Pons (tissue), 1 donor: Measurements from ENCODE around the gene SDK1.

Source experiments
- DNase-seq: peaks from one replicate; pipeline ENCODE4 v3.0.0-alpha.2; 2016; ENCODE audit warnings: low spot score

The SDK1 gene

GRCh38 chr7:4136501-4137110 is 835.6 kb downstream of the SDK1 start:
- DNase-seq, result no peak

DNA sequence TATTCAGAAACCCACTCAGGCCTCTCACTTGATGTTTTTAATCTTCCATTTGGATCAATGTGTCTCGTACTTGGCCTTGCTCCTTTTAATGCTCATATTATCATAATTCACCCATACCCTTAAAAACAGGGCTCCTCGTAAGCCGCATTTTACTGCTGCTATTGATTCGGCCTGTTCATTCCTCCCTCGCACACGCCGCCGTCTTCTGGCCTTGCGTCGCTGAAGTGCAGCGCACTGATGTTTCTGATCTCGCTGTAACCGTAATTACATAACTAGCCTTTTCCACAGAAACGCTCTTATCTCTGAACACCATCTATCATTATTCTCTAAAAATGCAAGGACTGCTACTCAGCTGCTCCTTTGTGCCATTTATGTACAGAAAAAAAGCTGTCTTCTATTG is 836.5 kb downstream of the SDK1 start:
- DNase-seq, result no peak

DNA sequence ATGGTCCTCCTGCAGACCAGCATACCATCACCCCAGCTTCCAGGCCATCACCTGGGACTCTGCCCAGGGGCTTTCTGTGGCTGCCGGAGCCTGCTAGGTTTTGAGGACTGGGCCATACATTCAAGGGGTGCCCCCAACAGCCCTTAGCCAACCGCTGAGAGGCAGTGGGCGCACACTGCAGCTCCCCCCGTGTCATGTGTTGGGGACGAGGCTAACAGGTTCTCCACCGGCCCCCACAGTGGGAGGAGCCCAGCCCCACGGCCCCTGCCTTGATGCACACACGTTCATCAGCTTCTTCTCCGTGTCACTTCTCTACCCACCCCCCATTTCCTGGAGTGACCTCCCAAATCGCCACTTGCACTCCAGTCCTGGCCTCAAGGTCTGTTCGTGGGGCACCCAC is 837.8 kb downstream of the SDK1 start:
- DNase-seq, result no peak

DNA sequence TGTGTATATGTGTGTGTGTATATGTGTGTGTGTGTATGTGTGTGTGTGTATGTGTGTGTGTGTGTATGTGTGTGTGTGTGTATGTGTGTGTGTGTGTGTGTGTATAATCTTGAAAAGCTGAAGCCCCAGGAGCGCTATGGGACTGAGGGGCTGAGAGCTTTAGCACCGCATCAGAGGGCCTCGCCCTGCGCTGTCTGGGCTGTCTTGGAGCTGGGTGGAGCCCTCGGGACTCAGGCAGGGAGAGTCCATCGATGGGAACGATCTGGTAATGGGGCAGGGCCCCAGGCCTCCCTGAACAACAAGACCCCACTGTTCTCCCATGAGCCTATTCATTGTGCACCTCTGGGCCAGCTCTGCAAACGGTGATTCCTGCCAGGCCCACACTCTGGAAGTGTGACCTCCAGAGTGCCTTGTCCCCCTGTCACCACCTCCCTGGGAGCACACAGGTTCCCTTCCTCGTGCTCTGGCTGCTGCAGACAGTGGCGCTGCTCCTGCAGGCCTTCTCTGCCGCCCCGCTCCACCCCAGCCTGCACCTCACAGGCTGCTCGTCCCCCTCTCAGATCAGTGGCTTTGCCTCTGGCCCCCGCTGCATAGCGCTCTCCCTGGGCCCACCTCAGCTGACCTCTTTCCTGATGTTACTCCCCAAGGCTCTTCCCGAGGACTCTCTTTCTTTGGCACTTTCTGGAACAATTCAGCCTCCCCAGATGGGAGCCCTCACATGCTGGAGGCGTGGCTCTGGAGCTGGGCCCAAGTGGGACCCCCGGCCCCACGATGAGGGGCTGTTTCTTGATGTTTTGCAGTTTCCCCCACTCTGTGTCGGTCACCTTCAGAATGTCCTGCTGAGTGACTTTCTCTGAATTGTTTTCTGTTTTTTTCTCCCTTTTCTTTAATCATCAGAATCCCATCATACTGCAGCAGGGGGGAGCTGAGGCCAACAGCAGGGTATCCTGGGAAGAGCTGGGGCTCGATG is 838.9 kb downstream of the SDK1 start:
- no peak for DNase-seq

DNA sequence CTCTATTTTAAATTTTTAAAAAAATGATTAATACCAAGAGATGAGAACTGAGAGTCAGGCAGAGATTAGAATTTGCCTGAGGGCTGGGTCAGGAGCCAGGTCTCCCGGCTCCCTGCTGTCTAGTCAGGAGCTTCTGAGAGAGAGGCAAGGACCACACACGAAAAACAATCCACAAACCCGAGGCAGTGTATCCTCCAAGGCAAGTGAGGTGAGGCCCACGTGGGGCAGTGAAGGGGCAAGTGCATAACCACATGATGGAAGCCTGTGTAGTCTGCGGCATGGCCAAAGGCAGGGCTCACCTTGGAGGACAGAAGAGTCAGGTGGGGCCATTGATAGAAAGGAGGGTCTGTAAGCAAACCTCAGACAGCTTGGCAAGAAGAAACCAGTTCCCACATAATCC is 839.9 kb downstream of the SDK1 start:
- no peak for DNase-seq

GRCh38 chr7:4143006-4143405 is 842.0 kb downstream of the SDK1 start:
- DNase-seq, result no peak

- DNase-seq, result no peak
Observed at GRCh38 chr7:4143511-4144171, 842.6 kb downstream of the SDK1 start.

- DNase-seq, result no peak
Observed at GRCh38 chr7:4144172-4144701, 843.2 kb downstream of the SDK1 start.

DNA sequence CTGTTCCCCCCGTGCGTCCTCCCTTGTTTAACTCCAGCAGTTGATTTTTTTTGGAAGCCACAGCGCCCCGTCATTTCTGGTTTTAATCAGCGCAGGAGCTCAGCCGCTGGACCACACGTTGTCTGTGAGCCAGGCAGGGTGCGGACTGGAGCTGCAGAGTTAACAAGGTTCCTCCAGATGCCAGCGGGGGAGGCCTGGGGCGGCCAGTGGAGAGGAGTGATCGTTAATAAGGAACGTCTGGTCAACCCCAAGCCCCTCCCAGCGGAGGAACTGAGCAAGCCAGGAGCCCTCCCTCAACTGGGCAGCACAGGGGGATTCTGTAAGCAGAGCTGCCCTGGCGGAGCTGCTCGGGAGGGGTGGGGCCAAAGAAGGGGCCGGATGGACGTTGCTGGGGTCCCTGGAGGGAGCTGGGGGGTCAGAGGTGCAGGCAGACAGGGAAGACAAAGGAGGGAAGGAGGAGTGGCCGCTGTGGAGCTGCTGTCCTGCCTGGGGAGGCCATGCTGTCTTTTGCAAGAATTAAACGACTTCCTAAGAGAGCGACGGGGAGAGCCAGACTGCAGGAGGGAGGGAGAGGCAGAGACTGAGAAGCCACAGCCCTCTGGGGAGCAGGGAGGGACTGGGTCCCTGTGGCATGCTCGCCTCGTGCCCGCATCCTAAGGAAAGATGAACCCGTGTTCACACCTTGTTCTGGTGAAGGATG is 843.9 kb downstream of the SDK1 start:
- DNase-seq, result no peak

DNA sequence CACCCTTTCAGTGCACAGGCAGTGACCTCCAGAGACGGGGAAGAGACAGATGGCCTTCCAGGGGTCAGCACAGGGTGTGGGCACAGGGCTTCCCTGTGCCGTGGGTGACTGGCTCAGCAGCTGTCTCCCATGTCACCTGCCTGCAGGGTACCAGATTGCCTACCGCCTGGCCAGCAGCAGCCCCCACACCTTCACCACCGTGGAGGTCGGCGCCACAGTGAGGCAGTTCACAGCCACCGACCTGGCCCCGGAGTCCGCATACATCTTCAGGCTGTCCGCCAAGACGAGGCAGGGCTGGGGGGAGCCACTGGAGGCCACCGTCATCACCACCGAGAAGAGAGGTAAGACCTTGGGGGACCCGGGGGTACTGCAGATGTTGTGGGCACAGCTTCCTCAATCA is 844.5 kb downstream of the SDK1 start:
- DNase-seq, result no peak

DNA sequence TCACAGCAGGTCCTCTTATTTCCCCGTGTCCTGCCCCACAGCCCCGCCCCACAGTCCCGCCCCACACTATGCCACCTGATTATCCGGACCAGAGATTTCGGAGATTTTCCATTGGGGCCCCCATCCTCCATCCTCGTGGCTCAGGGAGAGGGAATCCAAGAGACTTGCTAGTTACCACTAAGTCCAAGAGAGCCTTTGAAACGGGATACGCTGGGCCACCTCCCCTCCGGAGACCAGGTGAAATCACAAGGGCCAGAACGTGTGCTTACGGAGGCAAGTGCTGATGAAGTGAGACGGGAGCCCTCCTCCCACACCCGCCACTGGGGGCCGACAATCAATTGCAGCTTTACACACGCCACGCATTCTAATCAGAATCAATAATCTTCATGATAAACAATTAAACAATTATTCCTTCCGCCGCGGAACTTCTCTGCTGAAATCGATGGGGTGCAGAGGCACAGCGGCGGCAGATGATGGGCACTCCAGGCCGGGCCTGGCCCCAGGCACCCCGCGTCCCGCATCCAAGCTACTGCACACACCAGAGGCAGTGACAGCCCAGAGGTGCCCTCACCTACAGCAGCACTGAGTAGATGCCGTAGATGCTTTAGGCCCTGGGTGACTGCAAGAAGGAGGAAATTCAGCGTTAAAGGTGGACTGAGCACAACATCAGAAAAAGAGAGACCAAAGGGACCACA is 847.0 kb downstream of the SDK1 start:
- no peak for DNase-seq

DNA sequence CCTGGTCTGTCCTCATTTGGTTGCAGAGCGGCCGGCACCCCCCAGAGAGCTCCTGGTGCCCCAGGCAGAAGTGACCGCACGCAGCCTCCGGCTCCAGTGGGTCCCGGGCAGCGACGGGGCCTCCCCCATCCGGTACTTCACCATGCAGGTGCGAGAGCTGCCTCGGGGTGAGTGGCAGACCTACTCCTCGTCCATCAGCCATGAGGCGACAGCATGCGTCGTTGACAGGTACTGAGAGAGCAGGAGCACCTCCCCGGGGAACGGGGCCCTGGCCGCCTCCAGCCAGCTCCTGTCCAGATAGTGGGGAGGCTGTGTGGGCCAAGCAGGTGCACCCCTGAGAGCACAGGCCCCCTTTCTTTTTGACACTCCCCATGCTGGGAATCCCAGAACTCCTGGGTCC is 848.2 kb downstream of the SDK1 start:
- no peak for DNase-seq

GRCh38 chr7:4149645-4150044 is 848.6 kb downstream of the SDK1 start:
- DNase-seq, result no peak

GRCh38 chr7:4150731-4151130 is 849.7 kb downstream of the SDK1 start:
- DNase-seq, result no peak

GRCh38 chr7:4151524-4151923 is 850.5 kb downstream of the SDK1 start:
- no peak for DNase-seq

DNA sequence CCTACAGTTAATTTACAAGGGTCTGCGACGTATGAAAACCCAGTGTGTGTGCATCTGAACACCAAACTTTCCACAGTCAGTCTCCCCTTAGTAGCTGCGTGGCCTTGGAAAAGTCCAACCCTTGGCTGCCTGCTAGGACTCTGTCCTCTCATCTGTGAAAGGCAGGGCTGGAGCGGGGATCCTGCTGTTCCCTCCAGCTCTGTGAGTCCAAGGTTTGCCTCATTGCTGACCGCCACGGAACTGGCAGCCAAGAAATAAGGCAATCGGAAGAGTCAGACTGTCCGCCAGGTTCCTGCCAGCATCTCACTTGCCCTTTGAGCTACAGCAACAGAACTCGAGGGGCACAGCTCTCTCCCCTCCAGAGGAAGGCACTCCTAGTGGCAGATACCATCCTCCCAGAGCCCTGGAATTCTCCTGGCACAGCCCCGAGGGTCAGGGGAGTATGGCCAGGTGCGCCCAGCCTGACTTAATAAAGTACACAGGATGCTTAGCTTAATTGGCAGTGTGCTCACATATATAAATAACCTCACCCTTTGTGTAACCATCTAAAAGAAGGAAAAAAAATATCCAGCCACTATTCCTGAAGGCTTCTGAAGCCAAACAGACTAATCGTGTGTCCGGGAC is 851.0 kb downstream of the SDK1 start:
- no peak for DNase-seq

DNA sequence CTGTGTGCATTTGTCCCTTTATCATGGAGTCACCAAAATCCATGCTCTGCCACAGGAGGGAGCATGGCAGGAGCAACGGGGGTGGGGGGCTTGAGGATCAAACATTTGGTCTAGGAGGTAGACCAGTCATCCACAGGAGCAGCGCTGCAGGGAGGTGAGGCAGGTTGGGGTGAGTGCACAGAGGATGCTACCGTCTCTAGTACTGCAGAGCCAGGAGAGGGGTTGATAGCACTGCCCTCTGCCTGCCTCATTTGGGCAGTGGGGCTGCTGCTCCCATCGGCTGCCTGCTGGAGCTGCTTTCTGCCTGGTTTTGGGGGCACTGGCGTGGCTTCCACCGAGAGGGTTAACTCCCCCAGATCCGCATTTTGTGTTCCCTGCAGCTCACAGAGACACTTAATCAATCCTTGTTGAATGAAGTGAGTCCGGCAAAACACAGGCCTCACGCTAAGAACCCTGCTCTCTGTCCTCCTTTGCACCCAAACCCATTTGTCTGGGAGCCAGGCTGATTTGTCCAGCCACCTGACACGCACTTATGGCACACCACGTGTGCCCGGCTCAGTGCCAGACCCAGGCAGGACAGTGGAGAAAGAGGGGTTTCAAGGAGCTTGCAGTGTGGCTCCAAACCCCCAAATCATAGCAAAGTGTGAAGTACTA is 854.0 kb downstream of the SDK1 start:
- DNase-seq, result no peak

DNA sequence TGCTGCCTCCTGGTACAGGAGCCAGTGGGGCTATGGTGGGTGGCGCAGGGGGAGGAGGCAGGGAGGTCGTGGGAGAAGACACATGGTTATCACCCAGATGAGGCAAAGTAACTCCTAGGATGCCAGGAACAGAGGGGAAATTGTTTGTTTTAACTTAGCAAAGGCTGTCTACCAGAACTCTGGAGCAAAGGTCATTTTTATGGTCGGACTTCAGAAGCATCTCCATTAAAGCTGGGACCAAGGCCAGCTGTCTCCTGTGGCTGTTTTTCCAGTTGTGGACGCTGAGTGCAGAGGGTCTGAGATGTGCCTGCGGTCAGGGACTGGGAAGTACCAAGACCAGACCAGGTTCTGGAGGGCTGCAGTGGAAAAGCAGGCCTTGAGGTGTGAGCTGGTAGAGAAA is 855.1 kb downstream of the SDK1 start:
- DNase-seq, result no peak

- no peak for DNase-seq
Observed at GRCh38 chr7:4157651-4158050, 856.6 kb downstream of the SDK1 start.

- DNase-seq, result no peak
Observed at GRCh38 chr7:4158441-4159153, 857.5 kb downstream of the SDK1 start.
